HuH-7.5 (cell line): ENCODE measurements around the gene E2F6.
"Not testable (repeated sequence)": the region's sequence is repeated elsewhere in the genome, so short reads cannot be mapped to it uniquely, and the experiment has no call there.

Experiments used
- DNase-seq: peaks from one replicate; pipeline ENCODE4 v3.0.0; 2011; ENCODE audit warnings: low spot score

Gene E2F6

DNA sequence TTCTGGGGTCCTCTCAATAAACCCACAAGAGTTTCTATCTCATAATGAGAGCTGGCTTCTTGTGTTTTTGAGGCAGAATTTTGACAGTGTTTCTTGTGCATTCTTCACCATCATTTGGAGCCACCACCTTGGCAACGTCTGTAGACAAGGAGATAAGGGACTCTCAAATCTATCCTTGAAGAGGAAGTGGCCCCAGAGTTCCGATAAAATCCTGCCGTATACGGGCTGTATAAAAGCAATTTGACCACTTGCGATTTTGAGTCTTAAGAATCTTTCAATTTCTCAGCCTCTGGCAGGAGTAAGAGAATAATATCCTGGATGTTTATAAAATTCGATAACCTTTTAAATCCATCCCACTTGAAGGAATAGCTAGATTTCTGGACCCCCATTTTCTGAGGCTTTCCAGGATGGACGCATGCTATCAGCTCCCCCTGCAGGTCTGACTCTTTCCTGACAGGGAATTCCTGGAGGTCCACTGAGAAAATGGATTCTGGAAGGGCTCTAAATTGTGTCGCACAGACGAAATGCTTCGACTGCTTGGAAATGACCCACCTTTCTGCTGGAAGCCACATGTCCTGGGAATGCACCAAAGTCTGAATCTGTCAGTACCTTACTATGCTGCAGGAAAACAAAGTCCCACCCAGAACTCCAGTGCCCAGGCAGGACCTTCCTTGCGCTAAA lies 54.1 kb downstream of the E2F6 start:
- peak; percentile 38 for DNase-seq

DNA sequence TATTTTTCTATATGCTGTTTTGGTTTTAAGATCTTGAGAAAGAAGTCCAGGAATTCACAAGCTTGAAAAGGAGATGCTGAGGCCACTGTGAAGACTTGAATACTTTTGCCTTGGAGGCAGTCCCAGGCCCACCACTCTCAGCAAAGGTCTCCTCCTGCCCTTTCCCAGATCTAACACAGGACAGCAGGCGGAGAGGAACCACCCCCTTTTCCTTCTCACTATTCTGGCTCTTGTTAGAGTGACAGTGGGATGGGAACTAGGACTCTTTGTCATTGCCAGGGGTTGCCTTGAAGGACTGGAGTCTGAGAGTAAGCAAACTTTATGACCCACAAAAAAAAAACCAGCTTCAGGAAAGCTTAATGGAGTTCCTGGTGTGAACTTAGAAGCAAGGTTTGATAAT lies 54.7 kb downstream of the E2F6 start:
- no peak for DNase-seq

- DNase-seq, result no peak
Measured at GRCh38 chr2:11410101-11410500, 55.9 kb downstream of the E2F6 start.

GRCh38 chr2:11409572-11409959 lies 56.4 kb downstream of the E2F6 start:
- DNase-seq, result no peak

GRCh38 chr2:11408959-11409571 lies 56.9 kb downstream of the E2F6 start:
- no peak for DNase-seq

GRCh38 chr2:11407413-11407812 lies 58.5 kb downstream of the E2F6 start:
- DNase-seq, result no peak

DNA sequence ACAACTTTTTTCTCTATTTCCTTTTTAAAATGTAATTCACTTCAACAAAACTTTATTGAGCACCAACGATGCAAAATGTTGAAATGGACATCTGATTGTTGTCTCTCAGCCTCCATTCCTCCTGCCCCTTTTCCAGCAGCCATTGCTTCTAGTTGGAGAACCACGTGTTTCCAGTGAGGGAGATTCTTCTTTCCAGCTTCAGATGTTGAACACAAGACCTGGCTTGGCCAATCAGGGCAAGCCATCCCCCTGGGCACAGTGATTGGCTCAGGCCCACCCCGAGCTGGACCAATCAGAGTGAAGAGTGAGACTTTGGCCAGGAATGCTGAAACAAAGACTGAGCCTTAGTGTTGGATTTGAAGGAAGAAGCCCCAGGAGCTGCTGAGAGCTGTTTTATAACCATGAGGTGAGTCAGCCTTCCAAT lies 59.0 kb downstream of the E2F6 start:
- no peak for DNase-seq

GRCh38 chr2:11406267-11406957 lies 59.5 kb downstream of the E2F6 start:
- DNase-seq, result no peak

DNA sequence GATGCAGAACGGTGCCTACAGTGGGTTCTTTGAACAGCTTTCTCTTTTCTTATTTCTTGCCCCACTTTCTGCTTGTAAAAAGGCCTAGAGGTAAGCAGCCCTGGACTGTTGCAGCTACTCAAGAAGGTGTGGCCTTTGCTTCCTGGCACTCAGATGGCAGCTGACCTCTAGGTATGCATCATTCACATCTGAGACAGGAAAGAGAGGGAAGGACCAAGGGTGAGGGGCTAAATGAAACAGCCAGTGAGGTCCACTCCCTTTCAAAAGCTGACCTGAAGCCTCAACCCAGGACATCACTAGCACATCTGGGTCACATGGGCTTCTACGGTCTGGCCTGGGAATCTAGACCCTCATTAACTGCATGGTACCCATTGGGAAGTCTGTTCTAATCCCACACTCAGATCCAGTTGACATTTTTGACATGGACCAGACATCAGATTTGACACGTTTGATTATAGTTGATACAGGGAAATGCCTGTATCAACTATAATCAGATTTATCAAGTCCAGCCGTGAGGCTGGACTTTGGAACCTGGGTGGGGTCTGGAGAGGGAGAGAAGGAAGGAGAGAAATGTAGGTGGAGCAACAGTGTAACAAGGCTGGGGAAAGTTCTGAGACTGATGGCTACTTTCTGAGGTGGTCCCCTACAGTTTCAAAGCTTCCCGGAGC lies 60.2 kb downstream of the E2F6 start:
- no peak for DNase-seq

DNA sequence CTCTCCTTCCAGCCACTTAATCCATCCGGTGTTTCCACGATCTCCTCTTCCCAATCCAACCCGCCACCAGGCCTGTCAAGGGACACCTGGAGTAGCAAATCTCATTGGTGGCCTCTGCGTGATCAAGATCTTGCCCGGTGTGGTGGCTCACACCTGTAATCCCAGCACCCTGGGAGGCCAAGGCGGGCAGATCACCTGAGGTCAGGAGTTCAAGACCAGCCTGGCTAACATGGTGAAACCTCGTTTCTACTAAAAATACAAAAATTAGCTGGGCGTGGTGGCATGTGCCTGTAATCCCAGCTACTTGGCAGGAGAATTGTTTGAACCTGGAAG lies 60.9 kb downstream of the E2F6 start:
- DNase-seq, result not testable (repeated sequence)

DNA sequence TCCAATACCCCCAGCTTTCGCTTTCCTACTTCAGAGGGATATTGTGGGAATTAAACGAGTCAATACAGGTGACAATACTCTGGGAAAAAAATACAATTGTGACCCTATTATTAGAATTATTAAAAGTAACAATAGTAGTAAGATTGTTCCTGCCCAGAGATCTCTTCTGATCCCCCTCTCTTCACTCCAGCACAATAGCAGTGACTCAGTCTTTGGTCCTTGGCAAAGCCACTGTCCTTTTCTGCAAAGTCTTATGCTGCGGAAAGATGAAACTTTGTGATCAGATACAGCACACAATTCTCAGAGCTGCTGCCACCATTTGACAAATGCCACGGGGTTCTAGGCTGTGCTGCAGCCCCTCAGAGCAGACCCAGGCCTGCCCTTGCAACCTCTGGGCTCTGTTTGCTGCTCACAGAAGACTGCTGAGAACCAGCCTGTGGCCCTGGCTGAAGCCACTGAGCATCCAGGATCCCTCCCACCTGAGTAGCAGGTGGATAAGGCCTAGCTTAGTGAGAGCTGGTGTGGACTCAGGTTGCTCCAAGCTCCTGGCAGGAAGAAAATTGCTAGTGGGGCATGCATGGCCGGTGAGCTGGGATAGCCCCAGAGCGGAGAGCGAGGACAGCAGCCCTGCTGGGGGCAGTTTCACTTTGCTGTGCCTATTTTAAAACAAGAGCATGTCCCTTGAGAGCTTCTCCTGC lies 61.4 kb downstream of the E2F6 start:
- DNase-seq, result no peak

GRCh38 chr2:11402436-11402835 lies 63.5 kb downstream of the E2F6 start:
- no peak for DNase-seq

- no peak for DNase-seq
Measured at GRCh38 chr2:11399438-11399762, 66.6 kb downstream of the E2F6 start.

- no peak for DNase-seq
Measured at GRCh38 chr2:11398750-11399437, 67.1 kb downstream of the E2F6 start.

GRCh38 chr2:11397513-11397912 lies 68.4 kb downstream of the E2F6 start:
- DNase-seq, result no peak

DNA sequence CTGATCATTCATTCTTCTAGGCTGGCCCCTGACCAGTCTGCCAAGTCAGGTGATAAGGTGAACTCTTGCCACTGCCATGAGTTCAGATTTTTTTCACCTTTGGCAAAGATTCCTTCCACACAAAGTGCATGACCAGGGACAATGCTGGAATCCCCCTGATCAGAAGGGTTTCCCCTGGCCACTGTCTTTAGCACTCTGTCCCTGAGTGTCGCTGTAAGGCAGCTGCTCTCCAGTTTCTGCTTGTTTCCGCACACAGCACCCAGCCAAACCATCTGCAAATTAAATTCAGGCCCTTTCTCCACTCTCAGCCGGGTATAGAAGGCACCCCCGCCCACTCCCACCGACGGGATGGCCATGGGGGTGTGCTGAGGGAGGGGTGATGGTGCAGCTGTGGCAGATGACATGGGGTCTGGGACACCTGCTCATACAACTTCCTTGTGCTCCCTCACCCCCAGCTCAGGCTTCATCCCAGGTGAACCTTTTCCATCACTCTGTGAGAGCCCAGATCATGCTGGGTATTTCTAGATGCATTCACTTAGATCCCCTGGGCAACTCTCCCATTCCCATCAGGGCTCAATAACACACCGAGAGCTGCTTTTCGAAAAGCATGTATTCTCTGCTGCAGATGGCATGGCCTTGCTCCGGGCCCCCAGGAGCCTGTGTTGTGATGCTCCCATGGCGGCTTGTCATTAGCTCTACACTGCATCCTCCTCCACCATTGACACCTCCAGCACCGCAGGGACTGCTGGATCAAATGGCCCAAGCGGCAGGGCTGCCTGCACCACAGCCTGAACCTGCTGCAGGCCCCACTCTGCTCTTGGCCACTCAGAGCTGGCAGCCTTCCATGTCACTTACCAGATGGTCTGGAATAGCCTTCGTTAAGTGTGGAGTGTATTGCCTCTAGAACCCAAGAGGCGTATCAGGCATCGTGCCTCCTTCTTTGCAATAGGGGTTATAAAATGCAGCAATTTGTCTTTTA lies 69.2 kb downstream of the E2F6 start:
- DNase-seq, result no peak

- DNase-seq, result no peak
Measured at GRCh38 chr2:11396021-11396420, 69.9 kb downstream of the E2F6 start.

DNA sequence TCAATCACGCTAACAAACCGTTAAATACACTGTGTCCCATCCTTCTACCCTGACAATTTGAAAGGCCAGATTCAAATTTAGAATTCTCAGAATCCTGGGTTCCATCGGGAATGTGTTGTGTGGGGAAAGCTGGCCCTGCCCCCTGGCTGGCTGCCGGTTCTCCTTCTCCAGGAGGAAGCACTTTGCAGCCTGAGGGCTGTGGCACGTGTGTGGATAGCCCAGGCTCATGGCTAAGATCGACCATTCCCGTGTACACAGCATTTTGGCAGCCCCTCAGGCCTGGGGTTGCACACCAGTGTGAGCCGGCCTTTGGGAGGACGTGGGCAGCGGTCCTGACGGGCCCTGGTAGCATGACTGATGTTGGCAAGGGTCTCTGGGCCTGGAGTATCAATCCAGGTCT lies 70.6 kb downstream of the E2F6 start:
- no peak for DNase-seq
